8988T (cell line): ENCODE data around the gene C6orf120.
"Not testable (repeated sequence)": the region's sequence is repeated elsewhere in the genome, so short reads cannot be mapped to it uniquely, and the experiment has no call there.

Source experiments
- DNase-seq: peaks from one replicate; pipeline ENCODE4 v3.0.0; 2011

The C6orf120 gene

DNA sequence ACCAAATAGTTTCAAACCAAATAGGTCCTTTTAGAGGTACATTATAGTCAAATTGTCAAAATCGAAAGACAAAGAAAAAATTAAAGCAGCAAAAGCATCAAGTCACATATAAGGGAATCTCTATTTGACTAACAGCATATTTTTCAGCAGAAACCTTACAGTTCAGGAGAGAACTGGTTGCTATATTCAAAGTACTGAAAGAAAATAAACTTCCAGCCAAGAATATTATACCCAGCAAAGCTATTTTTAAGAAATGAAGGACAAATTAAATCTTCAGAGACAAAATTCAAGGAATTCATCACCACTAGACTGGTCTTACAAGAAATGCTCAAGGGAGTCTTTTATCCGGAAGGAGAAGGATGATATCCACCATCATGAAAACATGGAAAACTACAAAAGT lies 16.1 kb upstream of the C6orf120 start:
- DNase-seq, result no peak

DNA sequence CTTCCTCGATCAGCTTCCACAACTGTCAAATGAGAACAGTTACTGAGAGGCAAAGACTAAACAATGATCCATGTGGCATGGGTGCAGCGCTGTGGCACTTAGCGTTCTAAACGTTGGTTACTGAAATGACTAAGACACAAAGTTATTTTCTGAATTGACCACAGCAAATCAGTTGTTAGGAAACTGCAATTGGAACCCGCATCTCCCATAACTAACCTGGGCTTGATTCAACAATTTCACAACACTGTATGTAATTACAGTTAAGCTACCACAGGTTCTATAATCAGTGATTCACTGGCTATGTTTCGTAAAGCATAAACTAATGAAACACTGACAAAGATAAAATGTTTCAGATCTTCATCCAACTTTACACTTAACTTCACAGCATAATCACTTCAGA lies 12.6 kb upstream of the C6orf120 start:
- DNase-seq, result no peak

DNA sequence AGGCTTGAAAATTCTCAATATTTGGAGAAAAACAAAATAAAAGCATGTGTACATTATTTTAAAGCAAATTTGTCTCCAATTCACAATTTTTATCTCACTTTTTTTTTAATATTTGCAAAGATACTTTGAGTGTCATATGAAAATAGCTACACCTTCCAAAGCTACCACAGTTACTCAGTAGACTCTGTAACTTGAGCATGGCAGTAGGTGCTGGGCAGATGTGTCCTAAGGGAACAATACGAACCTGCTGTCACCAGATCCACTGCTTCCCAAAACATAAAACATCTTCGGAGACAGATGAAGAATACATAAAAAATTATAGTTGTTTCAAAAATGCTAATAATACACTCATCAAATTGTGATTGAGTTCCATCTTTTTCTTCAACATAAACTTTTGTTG lies 10.7 kb upstream of the C6orf120 start:
- no peak for DNase-seq

DNA sequence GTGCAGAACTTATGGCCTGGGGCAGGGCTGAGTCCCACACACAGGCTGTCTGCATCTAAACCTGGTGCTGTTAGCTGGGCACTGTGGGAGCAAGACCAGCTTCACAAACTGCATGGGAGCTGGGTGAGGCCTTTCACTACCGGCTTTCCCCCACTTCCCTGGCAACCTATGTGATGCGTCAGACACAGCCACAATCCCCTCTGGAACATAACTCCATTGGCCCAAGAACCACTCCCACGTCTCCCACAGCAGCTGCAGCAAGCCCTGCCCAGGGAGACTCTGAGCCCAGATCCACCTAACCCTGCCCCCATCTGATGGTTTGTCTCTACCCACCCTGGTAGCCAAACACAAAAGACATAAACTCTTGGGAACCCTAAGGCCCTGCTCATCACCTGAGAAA lies 9.4 kb upstream of the C6orf120 start:
- DNase-seq, result no peak

DNA sequence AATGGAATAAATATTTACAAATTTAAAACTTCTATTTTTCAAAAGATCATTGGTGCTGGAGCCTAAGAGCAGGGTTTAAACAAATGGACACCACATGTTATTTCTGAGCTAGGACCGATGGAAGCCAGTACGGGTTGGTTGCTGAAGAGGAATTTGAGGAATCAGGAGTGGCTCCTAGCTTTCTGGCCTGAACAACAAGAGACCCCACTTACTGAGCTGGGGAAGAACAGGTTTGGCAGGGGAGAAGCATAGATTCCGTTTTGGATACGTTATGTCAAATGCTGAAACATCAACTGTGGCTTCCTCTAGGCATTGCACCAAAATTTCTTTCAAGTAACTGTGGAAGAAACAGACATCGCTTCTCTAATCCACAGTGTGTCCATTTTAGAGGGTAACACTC lies 6.8 kb upstream of the C6orf120 start:
- DNase-seq, result no peak

DNA sequence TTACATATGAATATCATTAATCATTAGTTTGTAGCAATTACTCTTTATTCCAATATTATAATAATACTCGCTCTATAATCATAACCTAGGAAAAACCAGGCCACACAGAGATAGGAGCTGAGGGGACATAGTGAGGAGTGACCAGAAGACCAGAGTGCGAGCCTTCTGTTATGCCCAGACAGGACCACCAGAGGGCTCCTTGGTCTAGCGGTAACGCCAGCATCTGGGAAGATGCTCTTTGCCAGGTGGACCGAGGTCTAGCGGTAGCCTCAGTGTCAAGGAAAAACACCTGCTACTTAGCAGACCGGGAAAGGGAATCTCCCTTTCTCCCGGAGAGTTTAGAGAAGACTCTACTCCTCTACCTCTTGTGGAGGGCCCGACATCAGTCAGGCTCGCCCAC lies 4.8 kb upstream of the C6orf120 start:
- DNase-seq, result not testable (repeated sequence)

DNA sequence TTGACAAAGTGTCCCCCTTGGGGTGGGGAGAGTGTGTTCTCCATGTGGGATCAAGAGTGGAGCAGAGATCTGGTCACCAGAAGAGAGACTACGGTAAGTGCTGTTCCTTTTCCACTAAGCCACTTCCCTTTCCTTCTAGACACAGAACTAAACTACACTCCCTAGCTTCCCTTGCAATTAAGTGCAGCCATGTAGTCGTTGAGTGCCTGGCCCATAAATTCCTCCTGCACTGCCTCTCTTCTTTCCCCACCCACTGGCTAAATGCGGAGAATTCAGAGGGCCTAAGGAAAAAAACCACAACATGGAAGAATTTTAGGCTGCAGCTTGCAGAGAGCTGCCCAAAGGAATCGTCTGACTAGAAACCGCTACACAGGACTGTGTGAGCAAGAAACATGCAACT lies 1.6 kb upstream of the C6orf120 start:
- DNase-seq, result no peak

DNA sequence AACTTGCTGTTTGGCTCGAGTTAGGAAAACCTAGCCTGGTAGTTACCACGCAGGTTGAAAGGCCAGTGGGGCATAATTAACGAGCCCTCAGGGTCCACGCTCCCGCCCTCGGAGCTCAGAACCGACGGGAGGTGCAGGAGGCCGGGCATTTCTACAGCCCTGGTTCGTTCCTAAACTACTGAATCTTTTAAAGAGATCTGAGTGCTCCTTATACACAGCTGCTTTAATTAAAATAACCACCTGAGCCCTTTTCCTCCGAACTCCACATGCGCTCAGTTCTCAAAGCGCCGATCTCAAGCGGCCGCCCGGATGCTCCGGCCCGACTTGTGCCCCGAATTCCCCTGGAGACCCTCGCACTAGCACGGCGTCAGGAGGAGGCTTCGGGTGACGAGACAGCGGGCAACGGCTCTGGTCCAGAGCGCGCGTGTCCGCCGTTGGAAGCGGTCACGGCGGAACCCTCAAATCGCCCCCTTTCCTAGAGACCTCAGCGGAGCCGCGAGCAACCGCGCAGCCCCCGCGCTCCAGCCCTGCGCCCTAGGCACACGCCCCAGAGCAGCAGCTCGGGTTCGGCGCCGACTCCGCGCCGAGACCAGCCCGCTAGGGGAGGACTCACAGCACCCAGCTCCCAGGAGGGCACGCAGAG lies 494 bp upstream of the C6orf120 start:
- no peak for DNase-seq

DNA sequence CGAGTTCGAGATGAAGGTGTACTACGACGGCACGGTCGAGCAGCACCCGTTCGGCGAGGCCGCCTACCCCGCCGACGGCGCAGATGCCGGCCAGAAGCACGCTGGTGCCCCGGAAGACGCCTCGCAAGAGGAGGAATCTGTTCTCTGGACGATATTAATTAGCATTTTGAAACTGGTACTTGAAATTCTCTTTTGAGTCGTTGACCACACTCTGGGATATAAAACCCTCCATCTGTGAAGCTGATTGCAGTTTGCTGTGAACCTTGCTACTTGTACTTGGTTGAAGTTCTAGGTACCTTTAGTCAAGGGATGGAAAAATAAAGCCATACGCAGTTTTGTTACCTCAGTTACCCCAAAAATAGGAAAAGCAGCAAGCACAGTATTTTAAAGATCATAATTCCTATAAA lies 917 bp downstream of the C6orf120 start:
- DNase-seq, result no peak

DNA sequence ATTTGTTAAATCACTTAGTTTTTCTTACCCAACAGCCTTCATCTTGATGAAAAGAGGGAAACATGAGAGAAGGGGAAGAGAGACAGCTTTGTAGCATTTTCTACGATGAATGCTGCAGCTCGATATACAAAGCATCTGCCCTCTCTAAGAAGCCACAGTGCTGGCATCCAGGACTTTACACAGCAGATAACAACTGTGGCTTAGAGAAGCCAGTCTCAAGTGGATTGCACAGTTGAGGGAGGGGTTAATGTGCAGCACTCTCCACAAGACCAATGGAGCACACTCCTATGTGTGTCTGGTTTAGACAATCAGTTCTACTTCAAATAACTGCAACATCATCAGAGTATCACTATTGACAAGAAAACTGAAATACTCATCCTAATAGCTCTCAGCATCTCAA lies 5.8 kb downstream of the C6orf120 start:
- no peak for DNase-seq

DNA sequence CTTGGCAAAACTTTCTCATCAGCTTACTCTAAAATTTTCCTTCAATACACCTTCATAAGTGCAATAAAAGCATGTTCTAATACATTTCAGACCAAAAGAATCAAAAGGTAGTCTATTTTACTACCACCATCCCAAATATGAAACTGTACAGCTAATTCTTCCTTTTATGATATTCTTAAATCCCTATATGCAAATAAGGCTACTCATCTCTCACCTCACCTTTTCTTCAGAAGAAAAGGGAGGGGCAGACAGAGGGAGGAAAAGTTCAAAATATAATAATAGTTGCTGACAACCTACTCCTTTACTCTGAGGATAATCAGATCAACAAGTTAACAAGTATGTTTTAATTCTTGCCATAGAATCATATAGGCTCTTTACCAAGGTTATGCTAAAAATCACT lies 7.4 kb downstream of the C6orf120 start:
- no peak for DNase-seq

DNA sequence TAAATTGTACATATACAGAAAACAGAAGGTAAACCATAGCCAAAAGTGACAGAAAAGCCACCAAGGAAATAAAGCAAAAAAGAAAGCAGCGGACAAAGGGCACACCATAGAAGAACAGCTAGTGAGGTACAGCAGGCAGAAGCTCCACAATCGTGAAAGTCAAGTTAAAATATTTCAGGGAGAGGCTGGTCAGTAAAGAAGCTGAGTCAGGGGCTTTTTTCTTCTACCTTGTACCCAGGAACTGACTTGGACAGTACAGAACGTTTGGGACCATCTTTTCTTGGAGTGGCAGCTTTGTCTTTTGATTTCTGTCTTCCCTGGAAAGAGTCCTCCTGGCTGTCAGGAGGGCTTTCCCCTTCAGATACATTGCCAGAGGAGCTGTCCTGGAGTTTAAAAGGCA lies 8.1 kb downstream of the C6orf120 start:
- no peak for DNase-seq

DNA sequence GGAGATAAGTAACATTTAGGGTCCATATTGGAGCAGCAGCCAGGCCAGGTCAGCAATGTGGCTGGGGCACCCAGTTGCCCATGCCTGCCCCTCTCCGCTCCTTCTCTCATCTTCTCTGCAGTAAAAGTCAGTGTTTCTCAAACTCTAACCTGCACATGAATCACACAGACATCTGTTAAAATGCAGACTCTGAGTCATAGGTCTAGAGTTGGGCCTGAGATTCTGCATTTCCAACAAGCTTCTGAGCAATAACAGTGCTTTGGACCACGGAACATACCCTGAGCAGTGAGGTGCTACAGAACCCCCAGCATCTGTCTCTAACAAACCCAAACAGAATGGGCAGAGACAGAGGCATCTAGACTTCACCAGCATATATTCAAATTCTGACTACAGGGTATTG lies 12.3 kb downstream of the C6orf120 start:
- DNase-seq, result no peak

DNA sequence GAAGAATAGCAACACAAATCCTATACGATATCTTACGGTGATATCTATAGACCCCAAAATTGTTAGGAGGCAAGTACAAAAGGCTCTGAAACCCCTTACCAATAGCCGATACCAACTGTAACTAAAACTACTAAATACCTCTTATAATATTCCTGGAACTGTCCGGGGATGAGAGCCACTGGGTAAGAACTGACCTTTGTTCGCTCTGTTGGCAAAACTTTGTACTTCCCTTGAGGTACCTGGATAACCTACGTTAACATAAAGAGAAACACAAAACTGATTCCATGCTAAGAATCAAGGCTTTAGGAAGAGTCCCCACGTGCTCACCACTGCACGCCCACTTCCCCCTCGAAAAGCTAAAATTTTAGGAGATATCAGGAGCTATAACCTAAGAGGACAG lies 12.7 kb downstream of the C6orf120 start:
- no peak for DNase-seq

DNA sequence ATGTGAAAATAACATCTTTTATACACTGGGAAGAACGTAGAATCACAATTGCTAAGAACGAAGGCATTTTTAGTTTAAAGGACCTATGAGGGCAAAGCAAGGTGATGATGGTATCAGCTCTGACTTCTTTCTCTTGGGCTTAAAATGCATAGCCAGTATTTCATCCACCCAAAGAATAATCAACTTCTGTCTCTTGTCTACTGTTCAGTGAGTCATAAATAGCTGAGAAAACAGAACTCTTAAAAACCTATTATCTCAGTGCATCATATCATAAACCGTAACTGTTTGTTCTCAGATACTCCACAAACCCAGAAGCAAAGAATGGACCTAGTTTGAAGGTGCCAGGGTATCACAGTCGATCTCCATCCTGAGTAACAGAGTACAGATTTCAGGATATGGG lies 17.2 kb downstream of the C6orf120 start:
- DNase-seq, result no peak

DNA sequence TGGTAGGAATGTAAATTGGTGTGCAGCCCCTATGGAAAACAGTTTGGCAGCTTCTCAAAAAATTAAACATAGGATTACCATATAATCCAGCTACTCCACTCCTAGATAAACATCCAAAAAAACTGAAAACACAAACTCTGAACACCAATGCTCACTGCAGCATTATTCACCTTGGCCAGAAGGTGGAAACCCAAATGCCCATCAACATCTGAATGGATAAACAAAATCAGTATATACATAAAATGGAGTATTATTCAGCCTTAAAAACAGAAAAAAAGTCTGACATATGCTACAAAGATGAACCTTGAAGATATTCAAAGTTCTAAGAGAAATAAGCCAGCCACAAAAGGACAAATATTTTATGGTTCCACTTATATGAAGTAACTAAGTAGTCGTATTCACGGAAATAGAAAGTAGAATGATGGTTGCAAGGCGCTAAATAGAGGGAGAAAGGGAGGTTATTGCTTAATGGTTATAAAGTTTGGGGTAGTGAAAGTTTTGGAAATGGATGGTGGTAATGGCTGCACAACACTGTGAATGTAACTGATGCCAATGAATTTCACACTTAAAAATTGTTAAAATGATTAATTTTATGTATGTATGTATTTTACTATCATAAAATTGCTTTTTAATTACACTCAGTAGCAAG lies 18.4 kb downstream of the C6orf120 start:
- no peak for DNase-seq

DNA sequence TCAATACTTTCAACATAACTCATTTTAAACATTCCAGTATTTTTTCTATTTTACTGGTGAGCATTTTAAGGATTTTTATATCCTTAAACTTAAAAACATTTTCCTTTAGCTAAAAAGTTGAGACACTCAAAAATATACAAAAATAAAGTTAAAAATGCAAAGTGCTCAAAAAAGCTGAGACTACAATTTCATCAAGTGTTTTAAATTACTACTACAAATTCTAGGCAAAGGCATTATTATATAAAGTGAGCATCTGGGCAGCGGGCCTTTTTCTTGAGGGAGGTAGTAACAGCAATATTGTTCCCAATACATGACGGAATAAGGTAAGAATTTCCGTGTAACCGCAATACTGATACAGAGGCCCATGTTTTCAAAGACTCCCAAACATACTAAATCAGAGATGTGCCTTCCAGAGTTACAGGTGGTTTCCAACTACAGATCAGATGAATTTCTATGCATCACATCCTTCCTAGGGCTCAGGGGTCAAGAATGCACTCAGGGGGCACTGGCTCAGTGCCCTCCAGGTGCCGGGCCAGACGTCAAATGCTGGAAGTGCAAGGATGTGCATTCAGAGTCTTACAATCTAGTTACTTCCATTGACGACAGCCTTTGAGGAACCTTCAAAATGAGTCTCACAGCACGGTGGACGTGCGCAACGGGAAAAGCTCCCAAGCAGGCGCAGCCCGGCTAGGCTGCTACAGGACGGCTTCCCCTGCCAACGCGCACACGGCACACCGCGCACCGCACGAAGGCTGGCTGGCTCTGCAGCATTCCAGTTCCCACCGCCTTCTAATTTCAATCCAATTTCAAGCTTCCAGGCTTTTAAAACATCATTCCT lies 20.7 kb downstream of the C6orf120 start:
- peak; percentile 69 for DNase-seq

DNA sequence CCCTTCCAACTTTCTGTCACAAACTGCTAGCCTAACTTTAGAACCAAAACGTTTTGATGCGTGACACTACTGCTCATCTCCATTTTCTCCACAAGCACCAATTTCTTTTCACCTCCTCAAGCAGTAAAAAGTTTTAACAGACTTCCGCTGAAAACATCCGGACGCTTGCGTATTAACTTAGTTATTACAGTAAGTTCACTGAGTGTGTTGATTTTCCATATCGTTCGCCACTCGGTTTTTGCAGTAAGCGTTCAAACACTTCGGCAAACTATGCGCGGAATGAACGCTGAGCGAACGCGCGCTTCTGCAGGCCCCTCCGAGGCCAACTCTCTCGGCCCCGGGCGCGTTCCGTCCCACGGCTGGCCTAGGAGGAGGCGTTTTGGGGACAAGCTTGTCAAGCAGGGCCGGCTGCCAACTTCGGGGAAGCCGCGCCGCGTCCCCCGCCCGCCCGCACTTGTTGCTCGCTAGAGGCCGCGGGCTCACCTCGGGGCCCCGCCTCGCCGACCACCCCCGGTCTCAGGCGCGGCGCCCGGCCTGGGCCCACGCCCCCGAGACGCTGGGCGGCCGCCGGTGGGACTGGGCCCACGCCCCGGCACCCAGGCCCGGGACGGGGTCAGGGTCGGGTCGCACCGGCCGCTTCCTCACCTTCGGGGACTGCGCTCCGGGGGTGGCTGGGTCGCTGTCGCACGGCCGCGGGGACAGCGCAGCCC lies 21.4 kb downstream of the C6orf120 start:
- peak; percentile 39 for DNase-seq

DNA sequence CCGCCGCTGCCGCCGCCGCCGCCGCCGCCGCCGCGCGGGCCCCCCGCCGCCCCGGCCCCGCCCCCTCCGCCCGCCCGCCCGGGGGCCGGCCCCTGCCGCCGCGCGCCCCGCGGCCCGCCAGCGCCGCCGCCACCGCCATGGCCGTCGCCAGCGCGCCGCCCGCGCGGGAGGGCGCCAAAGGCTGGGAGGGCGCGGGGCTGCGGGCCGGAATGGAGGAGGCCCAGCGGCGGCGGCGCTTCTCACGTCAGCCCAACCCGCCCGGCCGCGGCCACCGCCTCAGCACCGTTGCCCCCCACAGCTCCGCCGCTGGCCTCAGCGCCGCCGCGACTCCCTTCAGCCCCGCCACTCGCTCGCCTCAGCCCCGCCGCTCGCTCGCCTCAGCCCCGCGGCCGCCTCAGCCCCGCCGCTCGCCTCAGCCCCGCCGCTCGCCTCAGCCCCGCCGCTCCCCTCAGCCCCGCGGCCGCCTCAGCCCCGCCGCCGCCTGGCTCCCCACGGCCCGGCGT lies 22.1 kb downstream of the C6orf120 start:
- peak; percentile 64 for DNase-seq

DNA sequence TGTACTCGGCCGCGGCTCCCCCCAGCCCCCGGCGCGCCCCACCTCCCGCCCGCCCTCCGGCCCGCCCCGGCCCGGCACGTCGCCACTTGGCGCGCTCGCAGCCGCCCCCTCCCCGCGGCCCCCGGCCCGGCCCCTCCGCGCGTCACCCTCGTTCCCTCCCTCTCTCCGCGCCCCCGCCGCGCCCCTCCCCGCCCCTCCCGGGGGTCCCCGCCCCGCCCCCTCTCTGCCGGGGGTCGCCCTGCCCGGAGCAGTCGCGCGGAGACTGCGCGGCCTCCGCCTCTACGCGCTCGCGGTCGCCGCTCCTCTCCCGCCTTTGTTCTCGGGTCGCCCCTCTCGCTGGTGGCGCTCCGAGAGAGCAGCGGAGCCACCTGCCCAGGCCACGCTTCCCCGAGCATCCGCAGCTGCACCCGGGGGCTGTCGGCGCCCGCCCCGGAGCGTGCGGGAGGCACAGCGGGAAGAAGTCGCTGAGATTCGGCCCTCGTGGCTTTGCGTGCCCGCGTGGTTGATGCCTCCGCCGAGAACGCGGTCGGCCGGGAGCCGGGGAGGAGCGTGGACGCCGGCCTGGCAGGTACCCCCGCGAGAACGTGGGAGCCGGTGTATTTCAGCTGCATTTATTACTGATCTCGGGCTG lies 22.7 kb downstream of the C6orf120 start, which contains the start of gene PHF10:
Gene PHF10 (minus strand): TSS at position 7 of the 631 bp plus-strand sequence. CDS start 569 bp downstream, outside the sequence.
- peak; percentile 72 for DNase-seq

DNA sequence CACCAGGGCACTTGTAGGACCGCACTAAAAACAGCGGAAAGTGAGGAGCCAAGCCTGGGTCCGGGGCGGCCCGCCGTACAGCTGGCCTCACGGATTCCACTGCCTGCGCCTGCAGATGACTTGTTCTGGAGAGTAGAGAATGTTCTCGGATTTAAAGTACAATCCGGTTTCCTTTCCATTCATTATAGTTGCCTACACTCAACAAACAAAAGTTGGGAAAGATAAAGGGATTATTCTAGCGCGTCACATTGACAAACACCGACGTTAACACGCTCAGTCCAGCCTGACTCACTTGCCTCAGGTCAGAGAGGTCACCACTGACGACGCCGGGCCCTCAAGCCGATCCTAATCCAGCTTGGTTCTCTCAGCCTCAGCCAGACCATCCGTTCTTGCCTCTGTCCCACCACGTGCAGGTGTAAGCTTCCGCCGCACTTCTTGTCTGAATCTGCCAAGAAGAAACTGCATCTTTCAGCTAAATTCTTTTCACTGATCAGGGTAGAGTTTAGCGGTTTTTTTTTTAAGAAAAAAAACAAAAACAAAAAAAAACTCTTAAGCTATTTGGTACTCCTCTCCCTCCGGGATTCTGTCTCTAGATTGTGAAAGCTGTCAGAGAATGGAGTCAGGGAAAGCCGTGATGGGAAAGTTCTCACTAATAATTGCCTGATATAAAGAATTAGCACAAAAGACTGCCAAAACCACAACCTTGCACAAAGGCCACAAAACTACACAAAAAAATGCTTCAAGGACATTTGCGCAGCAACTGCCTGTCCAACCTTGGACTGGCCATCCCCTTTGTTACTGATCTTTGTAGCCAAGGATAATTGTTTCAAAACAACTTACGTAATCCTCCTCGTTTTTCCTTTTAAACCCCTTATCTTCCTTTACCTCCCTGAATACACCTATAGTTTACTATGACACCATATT lies 23.5 kb downstream of the C6orf120 start:
- peak; percentile 33 for DNase-seq

DNA sequence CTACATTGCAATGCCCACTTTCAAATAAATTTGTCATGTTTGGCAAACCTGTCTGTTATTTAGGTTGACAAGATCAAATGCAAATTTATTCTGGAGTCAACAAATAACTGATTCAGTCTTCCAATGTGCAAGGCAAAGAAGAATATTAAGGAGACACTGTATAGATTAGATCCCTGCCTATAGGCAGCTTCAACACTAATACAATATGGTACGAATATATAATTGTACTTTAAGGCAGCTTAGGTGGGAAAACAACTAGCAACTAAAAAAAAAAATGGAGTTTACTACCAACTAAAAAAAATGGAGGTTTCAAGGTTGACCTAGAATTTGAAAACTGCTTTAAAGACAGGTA lies 24.1 kb downstream of the C6orf120 start:
- DNase-seq, result no peak
